ENCODE measurements around the gene RHOD. TPM values are rescaled to one million over a fixed set of nuclear protein-coding genes. Genes with fewer than 3 reads are reported as not detected.

RHOD gene
- polyA plus RNA-seq, 1 experiment, result 42.8 TPM

- ChIA-PET CTCF (interaction anchor here (0.5 to 2.0 kb wide), 7 partner anchors 8 to 284 kb away, joined by 3 to 7 read pairs (median 3); no protein-coding TSS in a partner anchor), POLR2A (interaction anchor here (0.5 kb wide), 1 partner anchor 11 kb away, joined by 14 read pairs; no protein-coding TSS in a partner anchor)
- no peak for DNase-seq (ENCODE audit: low read depth)
- Histone ChIP-seq H3K4me3 (ENCODE audit: low read depth, low read length) (no peak overlapping the region), H3K36me3 (ENCODE audit: control insufficient read depth, insufficient read depth, low read length) (no peaks in the 10 kb centered on the region), H3K27me3 (ENCODE audit: control insufficient read depth, insufficient read depth, low read length) (peaks cover 3% of the 10 kb centered on the region)
- no peak for TF ChIP-seq CTCF (IDR thresholded peaks at IDR 0.05; ENCODE audit: insufficient read depth, low read depth, low read length)
Measured at GRCh38 chr11:67095214-67095507, 38.5 kb downstream of the RHOD start.

GRCh38 chr11:67098799-67099429 lies 42.3 kb downstream of the RHOD start:
- no peak for TF ChIP-seq CTCF (IDR thresholded peaks at IDR 0.05; ENCODE audit: insufficient read depth, low read depth, low read length)
- CTCF ChIA-PET, result interaction anchor here (0.5 kb wide), 1 partner anchor 27 kb away, joined by 3 read pairs; no protein-coding TSS in a partner anchor
- H3K4me3 ChIP-seq (ENCODE audit: low read depth, low read length), result no peak overlapping the region
- POLR2A ChIA-PET, result no interaction called here
- peaks cover 3% of the 10 kb centered on the region for H3K27me3 ChIP-seq (ENCODE audit: control insufficient read depth, insufficient read depth, low read length)
- no peak for DNase-seq (ENCODE audit: low read depth)
- no peaks in the 10 kb centered on the region for H3K36me3 ChIP-seq (ENCODE audit: control insufficient read depth, insufficient read depth, low read length)

DNA sequence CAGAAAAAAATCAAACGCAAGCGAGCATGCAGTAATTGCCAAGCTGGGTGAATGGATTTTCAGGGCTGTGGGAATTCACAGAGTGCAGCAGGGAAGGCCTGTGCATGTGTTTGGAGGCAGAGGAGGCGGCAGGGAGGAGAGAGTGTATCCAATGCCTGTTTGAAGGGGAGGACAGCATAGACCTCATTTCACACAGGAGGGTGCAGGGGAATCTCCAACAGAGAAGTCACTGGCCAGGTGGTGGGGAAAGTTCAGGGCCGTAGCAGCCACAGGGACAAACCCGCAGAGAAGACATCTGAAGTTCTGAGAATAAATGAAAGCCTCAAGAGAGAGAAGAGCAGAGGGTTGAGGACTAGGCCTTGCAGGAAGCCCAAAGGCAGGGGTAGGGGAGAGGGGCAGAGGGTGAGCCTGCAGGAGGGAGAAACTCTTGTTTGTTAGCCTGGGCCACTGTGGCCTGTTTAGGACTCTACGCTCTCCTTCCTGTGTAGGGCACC lies 43.2 kb downstream of the RHOD start:
- POLR2A ChIA-PET, result no interaction called here
- no peak for DNase-seq (ENCODE audit: low read depth)

DNA sequence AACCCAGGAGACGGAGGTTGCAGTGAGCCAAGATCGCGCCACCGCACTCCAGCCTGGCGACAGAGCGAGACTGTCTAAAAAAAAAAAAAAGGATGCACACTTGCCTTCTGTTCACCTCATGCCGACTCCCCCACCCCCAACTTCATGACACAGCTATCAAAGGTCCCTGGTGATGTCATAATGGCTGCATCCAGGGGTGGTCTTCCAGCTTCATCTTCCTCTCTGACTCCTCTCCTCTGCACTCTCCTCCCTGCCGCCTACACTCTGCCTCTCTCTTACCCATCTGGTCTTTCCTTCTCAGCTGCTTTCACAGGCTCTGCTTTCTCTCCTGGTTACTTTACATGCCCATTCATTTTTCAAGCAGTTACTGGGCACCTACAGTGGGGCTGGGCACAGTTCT lies 46.0 kb downstream of the RHOD start:
- no peak for DNase-seq (ENCODE audit: low read depth)
- Histone ChIP-seq H3K27me3 (ENCODE audit: control insufficient read depth, insufficient read depth, low read length) (no peaks in the 10 kb centered on the region), H3K4me3 (ENCODE audit: low read depth, low read length) (no peak overlapping the region), H3K36me3 (ENCODE audit: control insufficient read depth, insufficient read depth, low read length) (no peaks in the 10 kb centered on the region)
- ChIA-PET POLR2A (no interaction called here), CTCF (interaction anchor here (0.6 to 1.1 kb wide), 3 partner anchors 15 to 278 kb away, joined by 3 read pairs; no protein-coding TSS in a partner anchor)
- no peak for TF ChIP-seq CTCF (IDR thresholded peaks at IDR 0.05; ENCODE audit: insufficient read depth, low read depth, low read length)

More for the DNA sequence above, 43.2 kb downstream of the RHOD start:
- no peak overlapping the region for H3K4me3 ChIP-seq (ENCODE audit: low read depth, low read length)
- H3K36me3 ChIP-seq (ENCODE audit: control insufficient read depth, insufficient read depth, low read length), result no peaks in the 10 kb centered on the region
- CTCF ChIA-PET, result no interaction called here
- no peak for TF ChIP-seq CTCF (IDR thresholded peaks at IDR 0.05; ENCODE audit: insufficient read depth, low read depth, low read length)
- peaks cover 3% of the 10 kb centered on the region for H3K27me3 ChIP-seq (ENCODE audit: control insufficient read depth, insufficient read depth, low read length)

GRCh38 chr11:67105964-67106363 lies 49.3 kb downstream of the RHOD start:
- ChIA-PET CTCF (interaction anchor here (0.6 to 1.2 kb wide), 4 partner anchors 11 to 503 kb away, joined by 3 read pairs; no protein-coding TSS in a partner anchor), POLR2A (no interaction called here)
- H3K4me3 ChIP-seq (ENCODE audit: low read depth, low read length), result no peak overlapping the region
- no peaks in the 10 kb centered on the region for H3K36me3 ChIP-seq (ENCODE audit: control insufficient read depth, insufficient read depth, low read length)
- no peak for TF ChIP-seq CTCF (IDR thresholded peaks at IDR 0.05; ENCODE audit: insufficient read depth, low read depth, low read length)
- H3K27me3 ChIP-seq (ENCODE audit: control insufficient read depth, insufficient read depth, low read length), result no peaks in the 10 kb centered on the region; the same call in 1 of the 2 replicates
- DNase-seq (ENCODE audit: low read depth), result no peak

Measured in BJ (cell line).